Natural killer cell treated with Interleukin-12 subunit alpha and Interleukin-12 subunit beta and Interleukin-15 and Interleukin-18, amount 100 ng/mL, for 72 hours (primary cell): ENCODE results near the gene CNBD2. TPM values are rescaled to one million over a fixed set of nuclear protein-coding genes. Genes with fewer than 3 reads are reported as not detected.
A peak's percentile ranks its signal among the peaks of the same experiment; 100 is the strongest.
"Not testable (repeated sequence)": the region's sequence is repeated elsewhere in the genome, so short reads cannot be mapped to it uniquely, and the experiment has no call there.

ENCODE experiments used
- ATAC-seq, 2 donors: fragments of 150-1000 bp; cut with Tn5 transposase in 1 of 2; sonication (Bioruptor Pico), chemical (Tn5 transposase) in 1 of 2; 2 replicates each; pipeline ENCODE4 v1.10.0; 2021
- DNase-seq: peaks from one replicate; pipeline ENCODE4 v3.0.0; 2022; ENCODE audit warnings: low spot score
- H3K27ac Mint-ChIP-seq, 2 donors: 1 replicate in 1 of 2; 2 replicates in 1 of 2; pipeline ENCODE4 v1.8.0; 2022; ENCODE audit warnings: mixed read lengths in 2 of 2, mild to moderate bottlenecking in 1 of 2, moderate library complexity in 1 of 2
- H3K27me3 Mint-ChIP-seq, 2 donors: 1 replicate in 1 of 2; 2 replicates in 1 of 2; pipeline ENCODE4 v1.8.0; 2022; ENCODE audit warnings: mixed read lengths in 2 of 2
- H3K36me3 Mint-ChIP-seq: one replicate; pipeline ENCODE4 v1.8.0; 2022; ENCODE audit warnings: mixed read lengths
- H3K4me1 Mint-ChIP-seq, 2 donors: 1 replicate in 1 of 2; 2 replicates in 1 of 2; pipeline ENCODE4 v1.8.0; 2022; ENCODE audit warnings: low read depth in 2 of 2, mixed read lengths in 2 of 2, mild to moderate bottlenecking in 1 of 2
- H3K4me3 Mint-ChIP-seq: one replicate; pipeline ENCODE4 v1.8.0; 2022; ENCODE audit warnings: mixed read lengths
- H3K9me3 Mint-ChIP-seq: 2 replicates; pipeline ENCODE4 v1.8.0; 2022; ENCODE audit warnings: mixed read lengths
- total RNA-seq, 2 donors: library from RNA; stranded (reverse); gene quantifications; one replicate each; pipeline ENCODE4 v1.2.3, GENCODE V29; 2022

CNBD2 gene
- total RNA-seq, 2 donors from 2014 or later, result 4.8 to 6.8 TPM

- peaks cover 10 to 15% of the 10 kb centered on the region in 2 donors for H3K4me1 Mint-ChIP-seq
- DNase-seq, result no peak
- ATAC-seq, result no peak
- H3K9me3 Mint-ChIP-seq, result no peaks in the 10 kb centered on the region
- H3K36me3 Mint-ChIP-seq, result no peaks in the 10 kb centered on the region
- peaks cover 11 to 22% of the 10 kb centered on the region in 2 donors for H3K27me3 Mint-ChIP-seq
- no peak overlapping the region for H3K27ac Mint-ChIP-seq
- no peak overlapping the region for H3K4me3 Mint-ChIP-seq
Measured at GRCh38 chr20:35985806-35986205, 17.4 kb downstream of the CNBD2 start.

GRCh38 chr20:35988910-35989463 is 20.6 kb downstream of the CNBD2 start:
- Mint-ChIP-seq H3K4me1 (peaks cover 9 to 17% of the 10 kb centered on the region in 2 donors), H3K9me3 (no peaks in the 10 kb centered on the region), H3K4me3 (no peak overlapping the region), H3K27me3 (peaks cover 15 to 22% of the 10 kb centered on the region in 2 donors), H3K36me3 (no peaks in the 10 kb centered on the region), H3K27ac (no peak overlapping the region)
- ATAC-seq (no peak), DNase-seq (no peak)

- Mint-ChIP-seq H3K4me3 (no peak overlapping the region), H3K9me3 (no peaks in the 10 kb centered on the region), H3K4me1 (peaks cover 0 to 8% of the 10 kb centered on the region in 2 donors), H3K27me3 (peaks cover 15 to 22% of the 10 kb centered on the region in 2 donors), H3K36me3 (no peaks in the 10 kb centered on the region), H3K27ac (no peak overlapping the region)
- ATAC-seq (no peak), DNase-seq (no peak)
Measured at GRCh38 chr20:35991142-35991771, 22.9 kb downstream of the CNBD2 start.

- no peak overlapping the region for H3K27ac Mint-ChIP-seq
- no peaks in the 10 kb centered on the region for H3K9me3 Mint-ChIP-seq
- H3K27me3 Mint-ChIP-seq, result peaks cover 15% of the 10 kb centered on the region in 2 donors
- H3K4me3 Mint-ChIP-seq, result no peak overlapping the region
- peaks cover 0 to 4% of the 10 kb centered on the region in 2 donors for H3K4me1 Mint-ChIP-seq
- DNase-seq, result peak; percentile 69
- peak; percentile 71 to 79 for ATAC-seq
- no peaks in the 10 kb centered on the region for H3K36me3 Mint-ChIP-seq
Measured at GRCh38 chr20:35992713-35993335, 24.4 kb downstream of the CNBD2 start.

- peaks cover 0 to 4% of the 10 kb centered on the region in 2 donors for H3K4me1 Mint-ChIP-seq
- no peak overlapping the region for H3K4me3 Mint-ChIP-seq
- no peaks in the 10 kb centered on the region for H3K9me3 Mint-ChIP-seq
- H3K36me3 Mint-ChIP-seq, result no peaks in the 10 kb centered on the region
- peak; percentile 66 to 72 for ATAC-seq
- H3K27ac Mint-ChIP-seq, result no peak overlapping the region
- DNase-seq, result peak; percentile 64
- H3K27me3 Mint-ChIP-seq, result peaks cover 0 to 5% of the 10 kb centered on the region in 2 donors
Measured at GRCh38 chr20:35994994-35995453, 26.6 kb downstream of the CNBD2 start.

GRCh38 chr20:35996492-35996891 is 28.1 kb downstream of the CNBD2 start:
- H3K36me3 Mint-ChIP-seq, H3K9me3 Mint-ChIP-seq, H3K4me3 Mint-ChIP-seq, H3K27me3 Mint-ChIP-seq, H3K27ac Mint-ChIP-seq, DNase-seq, H3K4me1 Mint-ChIP-seq, ATAC-seq: not testable (repeated sequence)

- not testable (repeated sequence) for H3K27ac Mint-ChIP-seq, ATAC-seq, H3K36me3 Mint-ChIP-seq, H3K9me3 Mint-ChIP-seq, DNase-seq, H3K27me3 Mint-ChIP-seq, H3K4me1 Mint-ChIP-seq, H3K4me3 Mint-ChIP-seq
Measured at GRCh38 chr20:36001331-36001730, 32.9 kb downstream of the CNBD2 start.

- Mint-ChIP-seq H3K27ac (no peak overlapping the region), H3K27me3 (peaks cover 4 to 9% of the 10 kb centered on the region in 2 donors), H3K36me3 (no peaks in the 10 kb centered on the region), H3K4me3 (no peak overlapping the region), H3K4me1 (no peaks in the 10 kb centered on the region), H3K9me3 (no peaks in the 10 kb centered on the region)
- DNase-seq, result no peak
- ATAC-seq, result no peak
Measured at GRCh38 chr20:36002855-36003254, 34.5 kb downstream of the CNBD2 start.

- peaks cover 4 to 9% of the 10 kb centered on the region in 2 donors for H3K27me3 Mint-ChIP-seq
- no peak overlapping the region for H3K4me3 Mint-ChIP-seq
- no peaks in the 10 kb centered on the region for H3K4me1 Mint-ChIP-seq
- DNase-seq, result no peak
- H3K27ac Mint-ChIP-seq, result no peak overlapping the region
- no peaks in the 10 kb centered on the region for H3K36me3 Mint-ChIP-seq
- no peaks in the 10 kb centered on the region for H3K9me3 Mint-ChIP-seq
- peak; percentile 48 to 51 for ATAC-seq
Measured at GRCh38 chr20:36004045-36004444, 35.7 kb downstream of the CNBD2 start.

- Mint-ChIP-seq H3K36me3 (no peaks in the 10 kb centered on the region), H3K27me3 (peaks cover 0 to 4% of the 10 kb centered on the region in 2 donors), H3K27ac (no peak overlapping the region), H3K4me3 (no peak overlapping the region), H3K9me3 (no peaks in the 10 kb centered on the region), H3K4me1 (no peaks in the 10 kb centered on the region)
- ATAC-seq (no peak), DNase-seq (no peak)
Measured at GRCh38 chr20:36008461-36009035, 40.2 kb downstream of the CNBD2 start.

- H3K4me1 Mint-ChIP-seq, result no peaks in the 10 kb centered on the region
- no peak for ATAC-seq
- H3K36me3 Mint-ChIP-seq, result no peaks in the 10 kb centered on the region
- no peak overlapping the region for H3K27ac Mint-ChIP-seq
- DNase-seq, result no peak
- H3K27me3 Mint-ChIP-seq, result no peaks in the 10 kb centered on the region
- H3K9me3 Mint-ChIP-seq, result no peaks in the 10 kb centered on the region
- H3K4me3 Mint-ChIP-seq, result no peak overlapping the region
Measured at GRCh38 chr20:36010076-36010475, 41.7 kb downstream of the CNBD2 start.

GRCh38 chr20:36010825-36011224 is 42.4 kb downstream of the CNBD2 start:
- no peaks in the 10 kb centered on the region for H3K9me3 Mint-ChIP-seq
- ATAC-seq (no peak), DNase-seq (no peak)
- no peaks in the 10 kb centered on the region for H3K27me3 Mint-ChIP-seq
- no peaks in the 10 kb centered on the region for H3K4me1 Mint-ChIP-seq
- no peak overlapping the region for H3K4me3 Mint-ChIP-seq
- no peaks in the 10 kb centered on the region for H3K36me3 Mint-ChIP-seq
- H3K27ac Mint-ChIP-seq, result no peak overlapping the region

GRCh38 chr20:36015806-36016403 is 47.5 kb downstream of the CNBD2 start:
- Mint-ChIP-seq H3K9me3 (no peaks in the 10 kb centered on the region), H3K27ac (no peak overlapping the region), H3K36me3 (no peaks in the 10 kb centered on the region), H3K27me3 (no peaks in the 10 kb centered on the region), H3K4me1 (no peaks in the 10 kb centered on the region), H3K4me3 (no peak overlapping the region)
- DNase-seq (no peak), ATAC-seq (no peak)
